Endothelial cell of umbilical vein (primary cell): ENCODE measurements around the gene ZFAND6. TPM values are rescaled to one million over a fixed set of nuclear protein-coding genes. Genes with fewer than 3 reads are reported as not detected.

Experiments
- BruUV-seq: library from RNA; stranded (reverse); fragments of 400-500 nt; replicated peaks from 2 replicates; lab custom pipeline; 2021; lab: Mats Ljungman, UMichigan
- CTCF ChIA-PET: fragments of 300-600, 350-600 bp; sonication (Branson Sonifier 250); formaldehyde crosslinking; loops from one replicate; lab custom pipeline; 2021; ENCODE audit warnings: antibody characterized with exemption, inconsistent platforms; lab: Charles Lee
- POLR2A ChIA-PET: fragments of 300-600, 350-600 bp; sonication (Branson Sonifier 250); formaldehyde crosslinking; loops from one replicate; lab custom pipeline; 2021; ENCODE audit warnings: antibody characterized with exemption, inconsistent platforms; lab: Charles Lee
- DNase-seq: peaks from one replicate; pipeline ENCODE4 v3.0.0-alpha.2; 2011; ENCODE audit warnings: low read depth, low spot score
- FAIRE-seq: peaks from 2 replicates; lab custom pipeline; 2011; peaks lifted over from hg19 to GRCh38; lab: Jason Lieb, UNC
- H2AFZ ChIP-seq: 2 replicates; pipeline ENCODE4 v1.6.0; 2012; ENCODE audit warnings: low read depth, low read length, control low read depth, inconsistent platforms
- H3K27ac ChIP-seq: 2 replicates; pipeline ENCODE4 v1.5.1; 2011; ENCODE audit warnings: low read depth, mild to moderate bottlenecking, control low read depth, low read length, moderate library complexity; ENCODE audit not compliant: insufficient read depth
- H3K27me3 ChIP-seq, 2 experiments: 2 replicates each; pipeline versions ENCODE4 v1.6.0 to v1.6.1; 2011; ENCODE audit warnings: low read length in 2 of 2, mixed read lengths in 1 of 2; ENCODE audit not compliant: control insufficient read depth in 2 of 2, insufficient read depth in 2 of 2
- H3K36me3 ChIP-seq, 2 experiments: 2 replicates in 1 of 2; 3 replicates in 1 of 2; pipeline ENCODE4 v1.5.1; 2011; ENCODE audit warnings: low read length in 2 of 2, mild to moderate bottlenecking in 1 of 2, moderate library complexity in 1 of 2; ENCODE audit not compliant: control insufficient read depth in 2 of 2, insufficient read depth in 2 of 2; ENCODE audit errors: extremely low read depth in 1 of 2
- H3K4me1 ChIP-seq: 3 replicates; pipeline ENCODE4 v1.5.1; 2011; ENCODE audit warnings: mild to moderate bottlenecking, low read length; ENCODE audit not compliant: control insufficient read depth, insufficient read depth; ENCODE audit errors: extremely low read depth
- H3K4me2 ChIP-seq: 2 replicates; pipeline ENCODE4 v1.6.1; 2011; ENCODE audit warnings: low read length, control low read depth, mixed read lengths; ENCODE audit not compliant: insufficient read depth
- H3K4me3 ChIP-seq, 3 experiments: fragments of 200-600 bp in 1 of 3; sonication (generic), shearing (Covaris generic) in 1 of 3; replicated peaks in 1 of 3; 2 replicates each; pipeline ENCODE4 v1.5.1; 2011 to 2016; ENCODE audit warnings: control low read depth in 3 of 3, low read length in 3 of 3, mild to moderate bottlenecking in 2 of 3, inconsistent platforms in 1 of 3, low read depth in 1 of 3, moderate library complexity in 1 of 3; ENCODE audit not compliant: insufficient read depth in 1 of 3
- H3K79me2 ChIP-seq: 2 replicates; pipeline ENCODE4 v1.6.0; 2012; ENCODE audit warnings: low read length, inconsistent platforms; ENCODE audit not compliant: control insufficient read depth, insufficient read depth
- H3K9ac ChIP-seq: replicated peaks from 2 replicates; pipeline ENCODE3; 2011; ENCODE audit warnings: low read length, control low read depth; ENCODE audit not compliant: insufficient read depth; ENCODE audit errors: extremely low read depth
- H3K9me1 ChIP-seq: replicated peaks from 3 replicates; pipeline ENCODE4 v1.6.0; 2011; ENCODE audit warnings: mild to moderate bottlenecking, low read length; ENCODE audit not compliant: control insufficient read depth, insufficient read depth; ENCODE audit errors: extremely low read depth
- H3K9me3 ChIP-seq: replicated peaks from 2 replicates; pipeline ENCODE4 v1.5.1; 2012; ENCODE audit warnings: low read length, inconsistent platforms; ENCODE audit not compliant: control insufficient read depth, insufficient read depth
- H4K20me1 ChIP-seq: replicated peaks from 2 replicates; pipeline ENCODE3; 2011; ENCODE audit warnings: mild to moderate bottlenecking, low read length; ENCODE audit not compliant: control insufficient read depth, insufficient read depth; ENCODE audit errors: extremely low read depth
- CTCF ChIP-seq, 2 donors: IDR thresholded peaks; 1 replicate in 1 of 2; 2 replicates in 1 of 2; pipeline ENCODE4 v1.5.1; 2011; ENCODE audit warnings: low read length in 2 of 2, mild to moderate bottlenecking in 2 of 2, moderate library complexity in 2 of 2, control low read depth in 1 of 2, inconsistent platforms in 1 of 2, low read depth in 1 of 2; ENCODE audit not compliant: insufficient read depth in 1 of 2; ENCODE audit errors: extremely low read depth in 1 of 2
- EZH2 ChIP-seq: IDR thresholded peaks from 2 replicates; pipeline ENCODE4 v1.6.1; 2012; ENCODE audit warnings: borderline replicate concordance, low read depth, mild to moderate bottlenecking, moderate library complexity, low read length, inconsistent platforms; ENCODE audit not compliant: severe bottlenecking
- FOS ChIP-seq: IDR thresholded peaks from 2 replicates; pipeline ENCODE4 v1.6.1; 2011; ENCODE audit warnings: mild to moderate bottlenecking, low read length, moderate library complexity, borderline replicate concordance; ENCODE audit not compliant: insufficient read depth
- GATA2 ChIP-seq: IDR thresholded peaks from 2 replicates; pipeline ENCODE4 v1.7.0; 2011; ENCODE audit warnings: low read depth, mild to moderate bottlenecking, moderate library complexity, mixed read lengths, low read length; ENCODE audit not compliant: insufficient read length, insufficient read depth
- JUN ChIP-seq: IDR thresholded peaks from 2 replicates; pipeline ENCODE4 v1.6.1; 2011; ENCODE audit warnings: borderline replicate concordance, low read depth; ENCODE audit not compliant: insufficient read length, insufficient read depth
- MYC ChIP-seq: IDR thresholded peaks from one replicate; pipeline ENCODE4 v1.6.1; 2011; ENCODE audit warnings: mild to moderate bottlenecking, low read depth, low read length
- POLR2A ChIP-seq: IDR thresholded peaks from 2 replicates; pipeline ENCODE4 v1.6.1; 2012; ENCODE audit warnings: low read depth, mild to moderate bottlenecking, control low read depth, low read length
- POLR2AphosphoS5 ChIP-seq: IDR thresholded peaks from 2 replicates; pipeline ENCODE4 v1.6.1; 2012; ENCODE audit warnings: low read depth, mild to moderate bottlenecking, control low read depth, low read length, moderate library complexity; ENCODE audit not compliant: insufficient read depth
- dilution Hi-C: fragments of 300-500 bp; cut with MboI; formaldehyde crosslinking; loops from one replicate; pipeline ENCODE4 v1.15.0; 2019; ENCODE audit warnings: low sequenced_read_pairs; ENCODE audit not compliant: extremely low pct_ligation_motif_present
- intact Hi-C: fragments of 100-400 bp; cut with micrococcal nuclease; formaldehyde crosslinking; loops from one replicate; pipeline ENCODE4 v1.10.0; 2022
- polyA plus RNA-seq, 4 experiments: library from polyadenylated mRNA; depleted of rRNA in 3 of 4; stranded (reverse) in 3 of 4; unstranded in 1 of 4; fragments of >200 nt; gene quantifications; 2 replicates each; pipeline versions ENCODE4 v1.2.1 to v1.2.3, GENCODE V29; 2011 to 2012; ENCODE audit warnings: missing spikeins in 1 of 4
- total RNA-seq: library from RNA; stranded (reverse); gene quantifications from 2 replicates; pipeline ENCODE4 v1.2.3, GENCODE V29; 2021
- TF ChIP-seq, protein P1 (sequence below): IDR thresholded peaks from 2 replicates; pipeline ENCODE4 v1.6.1; 2011; ENCODE audit not compliant: insufficient read depth, insufficient read length

ZFAND6 gene
- total and polyA plus RNA-seq, 2 donors (not counting 3 experiments of a cell fraction or from before 2014, with no cell fraction given), result 50.3 to 97.9 TPM

DNA sequence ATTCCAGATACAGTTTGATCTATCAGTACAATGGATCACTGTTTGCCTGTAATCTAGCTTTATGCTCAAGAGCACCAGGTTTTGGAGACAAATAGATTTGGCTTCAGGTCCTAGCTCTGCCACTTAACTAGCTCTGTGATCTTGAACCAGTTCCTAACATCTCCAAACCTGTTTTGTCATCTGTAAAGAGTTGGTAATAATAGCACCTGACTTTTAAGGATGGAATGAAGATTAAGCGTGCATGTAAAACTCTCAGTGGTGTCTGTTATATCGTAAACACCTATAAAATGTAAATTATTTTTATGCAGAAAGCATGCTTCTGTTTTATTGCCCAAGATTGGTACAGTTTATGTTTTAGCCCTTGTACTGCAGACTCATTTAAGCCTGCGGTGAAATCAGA, 36.5 kb downstream of the ZFAND6 start:
- ChIA-PET POLR2A (no interaction called here), CTCF (no interaction called here)
- FAIRE-seq, result no peak
- Histone ChIP-seq H3K79me2 (peaks cover 40% of the 10 kb centered on the region), H3K4me2 (no peak overlapping the region), H3K4me1 (no peaks in the 10 kb centered on the region), H4K20me1 (peaks cover 6% of the 10 kb centered on the region), H3K9me3 (no peaks in the 10 kb centered on the region), H3K4me3 (no peak overlapping the region), H3K9me1 (no peaks in the 10 kb centered on the region), H3K27me3 (no peaks in the 10 kb centered on the region), H3K27ac (no peak overlapping the region), H3K36me3 (no peaks in the 10 kb centered on the region), H3K9ac (no peak overlapping the region), H2AFZ (no peak overlapping the region)
- TF ChIP-seq GATA2, result no peak
- no peak for TF ChIP-seq JUN
- TF ChIP-seq EZH2, result no peak
- TF ChIP-seq POLR2AphosphoS5, result no peak
- no peak for TF ChIP-seq FOS
- no peak for TF ChIP-seq POLR2A
- TF ChIP-seq, protein P1, sequence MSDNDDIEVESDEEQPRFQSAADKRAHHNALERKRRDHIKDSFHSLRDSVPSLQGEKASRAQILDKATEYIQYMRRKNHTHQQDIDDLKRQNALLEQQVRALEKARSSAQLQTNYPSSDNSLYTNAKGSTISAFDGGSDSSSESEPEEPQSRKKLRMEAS, result no peak
- no peak for TF ChIP-seq MYC
- no peak for TF ChIP-seq CTCF (IDR thresholded peaks at IDR 0.05; ENCODE audit: extremely low read depth in 1 of 2, insufficient read depth in 1 of 2, low read depth in 1 of 2, low read length in 2 of 2)
- dilution Hi-C loops (no loop called here), intact Hi-C loops (no loop called here)
- BruUV-seq, result no TSS peak
- DNase-seq, result no peak
